ENCODE measurements around the gene ZCCHC3.
A peak's percentile ranks its signal among the peaks of the same experiment; 100 is the strongest.

Gene ZCCHC3

GRCh38 chr20:284172-284571 lies 13.2 kb upstream of the ZCCHC3 start:
- no peak for DNase-seq (ENCODE audit: low spot score)

GRCh38 chr20:286508-286907 lies 10.9 kb upstream of the ZCCHC3 start:
- no peak for DNase-seq (ENCODE audit: low spot score)

- DNase-seq (ENCODE audit: low spot score), result no peak
These were observed 8.2 kb upstream of the ZCCHC3 start for GRCh38 chr20:288956-289692.

DNA sequence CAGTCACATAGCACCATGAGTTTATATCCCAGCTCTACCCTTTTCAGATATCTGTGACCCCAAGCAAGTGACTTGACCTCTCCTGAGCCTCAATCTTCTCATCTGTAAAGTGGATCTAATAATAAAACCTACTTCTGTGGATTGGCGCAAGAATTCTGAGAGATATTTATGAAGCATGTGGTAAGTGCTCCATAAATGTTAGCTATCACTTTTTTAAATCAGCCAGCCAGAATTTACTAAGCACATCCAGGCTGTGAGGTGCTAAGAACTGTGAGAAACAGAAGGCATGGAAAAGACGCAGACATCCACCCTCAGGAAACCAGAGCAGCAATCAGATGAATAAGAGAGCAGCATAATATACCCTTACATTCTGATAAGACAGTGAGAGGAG lies 7.7 kb upstream of the ZCCHC3 start:
- no peak for DNase-seq (ENCODE audit: low spot score)

GRCh38 chr20:290084-290831 lies 7.1 kb upstream of the ZCCHC3 start, which contains the start of gene C20orf96:
Gene C20orf96 (minus strand): TSS chr20:290750. CDS start chr20:290610, 140 bp downstream.
- peak; percentile 92 for DNase-seq (ENCODE audit: low spot score)

- no peak for DNase-seq (ENCODE audit: low spot score)
These were observed 2.8 kb upstream of the ZCCHC3 start for GRCh38 chr20:294602-295001.

GRCh38 chr20:295804-296203 lies 1.6 kb upstream of the ZCCHC3 start:
- DNase-seq (ENCODE audit: low spot score), result no peak

DNA sequence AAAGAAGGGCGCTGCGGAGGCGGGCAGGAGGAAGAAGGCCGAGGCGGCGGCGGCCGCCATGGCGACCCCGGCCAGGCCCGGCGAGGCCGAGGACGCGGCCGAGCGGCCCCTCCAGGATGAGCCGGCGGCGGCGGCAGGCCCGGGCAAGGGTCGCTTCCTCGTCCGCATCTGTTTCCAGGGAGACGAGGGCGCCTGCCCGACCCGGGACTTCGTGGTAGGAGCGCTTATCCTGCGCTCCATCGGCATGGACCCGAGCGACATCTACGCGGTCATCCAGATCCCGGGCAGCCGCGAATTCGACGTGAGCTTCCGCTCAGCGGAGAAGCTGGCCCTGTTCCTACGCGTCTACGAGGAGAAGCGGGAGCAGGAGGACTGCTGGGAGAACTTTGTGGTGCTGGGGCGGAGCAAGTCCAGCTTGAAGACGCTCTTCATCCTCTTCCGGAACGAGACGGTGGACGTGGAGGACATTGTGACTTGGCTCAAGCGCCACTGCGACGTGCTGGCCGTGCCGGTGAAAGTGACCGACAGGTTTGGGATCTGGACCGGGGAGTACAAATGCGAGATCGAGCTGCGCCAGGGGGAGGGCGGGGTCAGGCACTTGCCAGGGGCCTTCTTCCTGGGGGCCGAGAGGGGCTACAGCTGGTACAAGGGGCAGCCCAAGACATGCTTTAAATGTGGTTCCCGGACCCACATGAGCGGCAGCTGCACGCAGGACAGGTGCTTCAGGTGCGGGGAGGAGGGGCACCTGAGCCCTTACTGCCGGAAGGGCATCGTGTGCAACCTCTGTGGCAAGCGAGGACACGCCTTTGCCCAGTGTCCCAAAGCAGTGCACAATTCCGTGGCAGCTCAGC lies 780 bp downstream of the ZCCHC3 start:
- DNase-seq (ENCODE audit: low spot score), result peak; percentile 64

GRCh38 chr20:298776-299391 lies 1.5 kb downstream of the ZCCHC3 start:
- no peak for DNase-seq (ENCODE audit: low spot score)

DNA sequence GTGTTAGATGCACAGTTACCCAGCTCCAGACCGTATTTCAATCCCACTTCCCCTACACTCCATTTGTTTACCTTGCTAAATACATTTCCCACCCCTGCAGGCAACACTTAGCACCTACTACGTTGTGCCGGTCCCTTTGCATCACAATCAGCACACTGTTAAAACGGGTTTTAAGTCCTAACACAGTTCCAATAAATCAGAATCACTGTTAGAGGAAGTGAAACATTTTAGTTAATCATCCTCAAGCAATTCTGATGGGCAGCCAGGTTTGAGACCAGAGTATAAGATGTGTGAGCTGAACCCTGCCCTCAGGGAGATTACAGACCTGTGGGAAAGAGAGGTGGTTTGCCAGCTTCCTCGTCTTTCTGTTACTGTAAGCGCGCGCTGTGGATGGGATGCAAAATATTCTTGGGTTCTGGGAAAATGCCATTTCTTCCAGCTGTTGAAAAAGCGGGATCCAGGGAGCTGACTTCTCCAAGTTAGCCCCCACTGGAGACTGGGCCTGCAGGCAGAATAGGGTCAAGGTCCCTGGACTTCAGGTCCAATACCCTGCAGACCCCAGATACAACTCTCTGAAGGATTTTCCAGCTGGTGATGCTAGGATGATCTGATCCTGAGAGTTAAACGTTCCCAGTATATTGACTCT lies 3.1 kb downstream of the ZCCHC3 start:
- DNase-seq (ENCODE audit: low spot score), result no peak

DNA sequence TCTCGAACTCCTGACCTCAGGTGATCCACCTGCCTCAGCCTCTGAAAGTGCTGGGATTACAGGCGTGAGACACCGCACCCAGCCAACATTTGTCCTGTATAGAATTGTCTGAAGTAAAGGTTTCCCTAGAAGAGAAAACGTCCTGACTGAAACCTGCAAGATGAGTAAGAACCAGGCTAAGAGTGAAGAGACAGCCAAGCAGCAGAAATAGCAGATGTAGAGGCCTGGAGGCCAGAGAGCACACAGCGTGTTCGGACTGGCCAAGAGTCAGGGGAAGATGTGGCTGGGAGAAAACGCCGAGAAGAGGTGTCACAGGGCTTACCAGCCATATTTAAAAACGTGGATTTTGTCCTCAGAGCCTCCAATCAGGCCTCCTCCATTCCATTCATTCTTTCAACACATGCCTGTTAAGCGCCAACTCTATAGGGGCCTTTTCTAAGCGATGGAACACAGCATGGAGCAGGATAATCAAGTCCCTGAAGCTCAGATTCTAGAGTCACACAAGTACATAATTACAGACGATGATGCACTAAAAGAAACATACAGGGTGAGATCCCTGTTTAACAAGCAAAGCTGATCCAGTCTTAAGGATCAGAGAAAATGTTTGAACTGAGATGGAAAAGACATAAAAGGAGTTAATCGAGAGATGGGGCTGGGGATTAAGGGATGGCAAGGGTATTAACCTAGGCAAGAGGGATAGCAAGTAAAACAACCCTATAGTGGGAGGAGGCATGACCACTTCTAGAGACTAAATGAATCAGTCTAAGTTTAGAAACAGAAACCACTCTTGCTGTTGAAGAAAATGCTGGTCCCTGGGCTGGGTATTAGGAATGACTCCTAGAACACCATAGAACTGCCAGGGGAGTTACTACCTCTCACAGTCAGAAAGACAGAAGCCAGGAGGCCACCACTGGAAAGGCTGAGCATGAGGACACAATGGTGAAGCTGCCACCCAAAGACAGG lies 4.8 kb downstream of the ZCCHC3 start:
- no peak for DNase-seq (ENCODE audit: low spot score)

- DNase-seq (ENCODE audit: low spot score), result no peak
These were observed 8.4 kb downstream of the ZCCHC3 start for GRCh38 chr20:305745-306144.

DNA sequence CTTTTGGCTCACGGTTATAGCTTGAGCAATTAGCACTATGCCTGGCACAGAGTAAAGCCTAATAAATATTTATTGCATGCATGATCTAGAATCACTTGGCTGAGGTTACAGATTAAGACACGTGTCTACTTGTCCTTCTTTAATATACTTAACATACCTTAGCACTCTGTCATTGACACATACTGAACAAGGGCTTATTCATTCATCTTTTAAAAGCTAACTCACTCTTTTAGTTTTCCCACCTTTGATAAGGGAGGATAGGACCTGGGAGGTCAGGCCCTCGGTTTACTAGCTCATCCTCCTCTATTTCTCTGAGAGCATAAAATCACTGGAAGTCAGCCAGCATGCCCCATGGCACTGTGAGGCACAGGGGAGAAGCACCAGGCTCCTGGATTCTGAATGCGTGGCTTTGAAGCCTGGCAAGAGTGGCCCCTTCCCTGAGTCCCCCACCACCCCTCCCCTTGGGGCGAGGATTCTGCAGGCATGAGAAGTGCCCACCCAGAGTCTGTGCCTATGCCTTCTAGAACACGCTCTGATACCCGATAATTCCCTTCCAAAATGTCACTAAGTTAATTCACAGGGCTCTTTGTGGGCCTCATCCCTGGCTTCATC lies 11.2 kb downstream of the ZCCHC3 start:
- DNase-seq (ENCODE audit: low spot score), result no peak

DNA sequence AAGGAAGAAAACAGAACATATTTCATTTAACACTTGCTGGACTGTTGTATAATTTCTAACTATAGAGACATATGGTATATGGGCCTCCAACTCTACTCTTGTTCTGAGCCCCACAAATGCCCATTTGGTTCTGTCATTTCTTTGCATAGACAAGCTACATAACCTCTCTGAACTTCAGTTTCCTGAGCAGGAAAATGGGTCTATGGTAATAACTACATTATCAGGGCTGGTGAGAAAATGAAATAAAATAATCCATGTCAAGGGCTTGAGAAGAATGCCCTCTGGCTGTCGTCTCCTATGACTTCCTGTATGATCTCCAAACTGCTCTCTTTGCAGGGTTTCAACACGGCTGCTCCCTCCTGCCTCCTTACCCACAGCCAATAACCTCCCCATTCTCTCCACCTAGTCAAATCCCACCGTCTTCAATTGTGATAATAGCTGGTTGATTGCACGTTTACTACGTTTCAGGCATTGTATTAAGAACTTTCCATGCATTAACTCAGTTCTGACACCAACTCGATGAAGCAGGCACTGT lies 12.0 kb downstream of the ZCCHC3 start:
- DNase-seq (ENCODE audit: low spot score), result no peak

- DNase-seq (ENCODE audit: low spot score), result peak; percentile 99
These were observed 12.7 kb downstream of the ZCCHC3 start for GRCh38 chr20:309841-310644.

DNA sequence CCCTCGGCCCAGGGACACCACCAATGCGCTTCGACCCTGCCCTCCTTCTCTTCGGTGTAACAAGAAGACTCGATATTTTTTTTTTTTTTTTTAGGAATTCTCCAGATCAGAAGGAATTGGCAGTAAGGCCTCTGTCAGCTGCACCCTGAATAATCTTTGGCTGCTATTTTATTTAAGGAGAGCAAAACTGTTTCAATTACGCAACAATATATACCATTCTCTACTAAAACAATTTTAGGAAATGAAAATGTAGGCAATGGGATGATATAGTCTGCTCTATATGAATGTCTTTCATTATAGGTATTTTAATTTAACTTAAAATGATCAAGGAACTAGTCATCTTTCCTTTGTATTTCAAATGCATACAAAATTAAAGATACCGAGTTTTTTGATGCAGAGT lies 13.3 kb downstream of the ZCCHC3 start:
- DNase-seq (ENCODE audit: low spot score), result no peak

DNA sequence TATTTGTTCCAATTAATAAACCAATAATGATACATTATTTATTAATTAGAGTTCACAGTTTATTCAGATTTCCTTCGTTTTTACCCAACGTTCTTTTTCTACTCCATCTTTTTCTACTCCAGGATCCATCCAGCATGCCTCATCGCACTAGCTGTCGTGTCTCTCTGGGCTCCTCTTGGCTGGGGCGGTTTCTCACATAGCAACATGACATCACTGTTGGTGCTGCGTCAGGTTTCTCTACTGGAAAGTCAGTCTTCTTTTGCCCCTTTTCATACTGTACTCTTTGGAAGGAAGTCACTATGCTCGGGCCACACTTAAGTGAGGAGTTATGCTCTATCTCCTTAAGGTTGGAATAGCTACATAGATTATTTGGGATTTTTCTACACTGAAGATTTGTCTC lies 14.2 kb downstream of the ZCCHC3 start:
- no peak for DNase-seq (ENCODE audit: low spot score)

DNA sequence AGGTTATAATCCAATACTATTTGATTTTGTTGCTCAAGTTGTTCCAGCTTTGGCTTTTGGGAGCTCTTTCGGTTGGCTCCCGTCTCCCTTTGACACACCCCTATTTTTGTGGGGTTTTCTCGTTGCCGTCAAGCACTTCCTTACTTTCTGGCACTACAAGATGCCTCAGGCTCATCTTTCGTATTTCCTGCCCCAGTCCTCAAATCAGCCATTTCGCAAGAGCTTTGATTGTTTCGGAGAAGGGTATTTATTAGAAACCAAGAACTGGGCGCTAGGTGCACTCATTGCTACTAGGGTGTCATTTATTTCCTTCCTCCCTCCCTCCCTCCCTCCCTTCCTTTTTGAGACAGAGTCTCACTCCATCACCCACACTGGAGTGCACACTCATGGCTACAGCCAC lies 14.7 kb downstream of the ZCCHC3 start:
- no peak for DNase-seq (ENCODE audit: low spot score)

- no peak for DNase-seq (ENCODE audit: low spot score)
These were observed 15.5 kb downstream of the ZCCHC3 start for GRCh38 chr20:312866-313265.
